ENCODE data around the gene PLCD4. TPM values are rescaled to one million over a fixed set of nuclear protein-coding genes. Genes with fewer than 3 reads are reported as not detected.

Gene PLCD4
- total and polyA plus RNA-seq, 10 of the 15 experiments (the other 5 are each of a cell fraction or from before 2014, with no cell fraction given) = under 0.01 to 1.5 (median 0.23) TPM; not detected in 2

GRCh38 chr2:218631837-218632236, 24.1 kb downstream of the PLCD4 start:
- no peaks in the 10 kb centered on the region for H3K79me2 ChIP-seq (ENCODE audit: control insufficient read depth, insufficient read depth, low read length)
- ChIA-PET CTCF (interaction anchor here (0.6 to 1.2 kb wide), 2 partner anchors 12 to 23 kb away, joined by 3 to 4 read pairs; no protein-coding TSS in a partner anchor), SMC1A (ENCODE audit: uncharacterized antibody, unreplicated experiment) (no interaction called here), POLR2A (no interaction called here), RAD21 (ENCODE audit: unreplicated experiment) (no interaction called here)
- no peak overlapping the region for H3K9ac ChIP-seq (ENCODE audit: control insufficient read depth, insufficient read depth, low read length)
- no peak for ATAC-seq
- WGBS (ENCODE audit: insufficient coverage, insufficient replicate concordance, low lambda C conversion rate, missing lambda C conversion rate) = 75% methylated on average over 4 of the region's 4 CpGs
- BruUV-seq (replicated peaks) = no TSS peak
- no peaks in the 10 kb centered on the region for H3K4me1 ChIP-seq (ENCODE audit: control insufficient read depth, insufficient read depth, low read length)
- no peak for FAIRE-seq
- no peak overlapping the region for H2AFZ ChIP-seq (ENCODE audit: control insufficient read depth, low read depth, low read length)
- H3K27me3 ChIP-seq (replicated peaks in 1 of 2; ENCODE audit: control insufficient read depth in 2 of 2, insufficient read depth in 2 of 2, low read length in 1 of 2) = no peaks in the 10 kb centered on the region
- no peak overlapping the region for H3K27ac ChIP-seq (ENCODE audit: control insufficient read depth, insufficient read depth)
- H3K4me3 ChIP-seq = no peak overlapping the region
- no peaks in the 10 kb centered on the region for H4K20me1 ChIP-seq (ENCODE audit: control insufficient read depth, insufficient read depth)
- H3K9me3 ChIP-seq (replicated peaks; ENCODE audit: control insufficient read depth, insufficient read depth, low read length) = no peaks in the 10 kb centered on the region
- intact Hi-C loops (cut with micrococcal nuclease; ENCODE audit: unreplicated experiment) (no loop called here), in situ Hi-C loops (cut with MboI) (no loop called here)
- no peak for DNase-seq (ENCODE audit: low read depth, low spot score)
- no peak overlapping the region for H3K4me2 ChIP-seq (ENCODE audit: control insufficient read depth, insufficient read depth)
- H3K36me3 ChIP-seq (ENCODE audit: control insufficient read depth in 2 of 2, insufficient read depth in 2 of 2, low read length in 1 of 2) = peaks cover 2 to 8% of the 10 kb centered on the region in 2 experiments; a peak in 3 of 4 replicates
- no peak for TF ChIP-seq IKZF2 (IDR thresholded peaks at IDR 0.05)
- no peak for TF ChIP-seq ZBTB4 (CRISPR knock-in tag; IDR thresholded peaks at IDR 0.05)
- TF ChIP-seq POLR2AphosphoS5 (IDR thresholded peaks at IDR 0.05; ENCODE audit: low read length) = no peak
- TF ChIP-seq RFX5 (IDR thresholded peaks at IDR 0.05; ENCODE audit: low read depth, low read length) = no peak
- TF ChIP-seq HDAC6 (IDR thresholded peaks at IDR 0.05; ENCODE audit: unreplicated experiment) = no peak
- TF ChIP-seq SREBF2 (IDR thresholded peaks at IDR 0.05; ENCODE audit: low read length) = no peak

All from GM12878 (cell line).